Loucy (cell line): Measurements from ENCODE around the gene PIN1.

Experiments used
- H2AFZ ChIP-seq: fragments of 200-600 bp; sonication (generic); 2 replicates; pipeline ENCODE4 v1.6.0; 2016; ENCODE audit warnings: antibody characterized with exemption, mild to moderate bottlenecking, low read length, moderate library complexity
- H3F3A ChIP-seq: fragments of 200-600 bp; 2 replicates; pipeline ENCODE4 v1.6.0; 2016; ENCODE audit warnings: antibody characterized with exemption, low read depth, mild to moderate bottlenecking
- H3K27me3 ChIP-seq: fragments of 200-600 bp; sonication (generic); 2 replicates; pipeline ENCODE4 v1.6.1; 2014; ENCODE audit warnings: low read length, mild to moderate bottlenecking; ENCODE audit not compliant: insufficient read depth, poor library complexity, severe bottlenecking
- H3K36me3 ChIP-seq: fragments of 200-600 bp; sonication (generic); 2 replicates; pipeline ENCODE4 v1.6.1; 2016; ENCODE audit warnings: low read length; ENCODE audit not compliant: insufficient read depth
- H3K4me1 ChIP-seq: fragments of 200-600 bp; sonication (generic); 2 replicates; pipeline ENCODE4 v1.5.1; 2014; ENCODE audit warnings: low read length, mild to moderate bottlenecking; ENCODE audit not compliant: insufficient read depth, poor library complexity, severe bottlenecking
- H3K4me2 ChIP-seq: fragments of 200-600 bp; sonication (generic); 2 replicates; pipeline ENCODE4 v1.6.0; 2014; ENCODE audit warnings: antibody characterized with exemption, low read length, low read depth, mild to moderate bottlenecking; ENCODE audit not compliant: poor library complexity, severe bottlenecking
- H3K4me3 ChIP-seq: fragments of 200-600 bp; sonication (generic); 2 replicates; pipeline ENCODE4 v1.5.1; 2014; ENCODE audit warnings: low read length, mild to moderate bottlenecking, mixed read lengths; ENCODE audit not compliant: poor library complexity, severe bottlenecking
- H3K79me2 ChIP-seq: fragments of 200-600 bp; sonication (generic); 2 replicates; pipeline ENCODE4 v1.6.1; 2014; ENCODE audit warnings: low read length; ENCODE audit not compliant: insufficient read depth
- H3K9ac ChIP-seq: fragments of 200-600 bp; sonication (generic); 2 replicates; pipeline ENCODE4 v1.6.0; 2014; ENCODE audit warnings: mild to moderate bottlenecking, low read depth, low read length, moderate library complexity; ENCODE audit not compliant: poor library complexity, severe bottlenecking
- H3K9me2 ChIP-seq: fragments of 200-600 bp; sonication (generic); replicated peaks from 2 replicates; pipeline ENCODE4 v1.6.1; 2016; ENCODE audit warnings: low read depth, low read length, mixed read lengths
- H3K9me3 ChIP-seq: fragments of 200-600 bp; sonication (generic); 2 replicates; pipeline ENCODE4 v1.6.1; 2014; ENCODE audit warnings: mild to moderate bottlenecking, antibody characterized with exemption, low read length, low read depth; ENCODE audit not compliant: insufficient read depth
- H4K20me1 ChIP-seq: fragments of 200-600 bp; sonication (generic); 2 replicates; pipeline ENCODE4 v1.6.0; 2014; ENCODE audit warnings: antibody characterized with exemption, low read length, mild to moderate bottlenecking; ENCODE audit not compliant: insufficient read depth, poor library complexity, severe bottlenecking
- EZH2phosphoT487 ChIP-seq: fragments of 200-600 bp; IDR thresholded peaks from 2 replicates; pipeline ENCODE4 v1.6.1; 2018; ENCODE audit warnings: antibody characterized with exemption, mild to moderate bottlenecking, moderate library complexity, borderline replicate concordance
- TF ChIP-seq, protein P1 (sequence below): fragments of 200-600 bp; sonication (generic); conservative IDR thresholded peaks from 2 replicates; pipeline ENCODE4 v1.5.1; 2014; ENCODE audit warnings: mild to moderate bottlenecking, antibody characterized with exemption, low read length

The PIN1 gene

GRCh38 chr19:9828551-9829063 is 6.5 kb upstream of the PIN1 start:
- peak overlapping the region; percentile 94 for H3K4me2 ChIP-seq
- no peaks in the 10 kb centered on the region for H3K27me3 ChIP-seq
- peaks cover 26% of the 10 kb centered on the region for H4K20me1 ChIP-seq
- H3K4me1 ChIP-seq = peaks cover 6% of the 10 kb centered on the region
- no peaks in the 10 kb centered on the region for H3F3A ChIP-seq
- H3K9me2 ChIP-seq = no peaks in the 10 kb centered on the region
- peak overlapping the region; percentile 92 for H3K9ac ChIP-seq
- no peaks in the 10 kb centered on the region for H3K36me3 ChIP-seq
- no peak overlapping the region for H2AFZ ChIP-seq
- peak overlapping the region; percentile 99 for H3K4me3 ChIP-seq
- H3K9me3 ChIP-seq = no peaks in the 10 kb centered on the region
- peaks cover 50% of the 10 kb centered on the region for H3K79me2 ChIP-seq
- TF ChIP-seq EZH2phosphoT487 = no peak
- TF ChIP-seq, protein P1, sequence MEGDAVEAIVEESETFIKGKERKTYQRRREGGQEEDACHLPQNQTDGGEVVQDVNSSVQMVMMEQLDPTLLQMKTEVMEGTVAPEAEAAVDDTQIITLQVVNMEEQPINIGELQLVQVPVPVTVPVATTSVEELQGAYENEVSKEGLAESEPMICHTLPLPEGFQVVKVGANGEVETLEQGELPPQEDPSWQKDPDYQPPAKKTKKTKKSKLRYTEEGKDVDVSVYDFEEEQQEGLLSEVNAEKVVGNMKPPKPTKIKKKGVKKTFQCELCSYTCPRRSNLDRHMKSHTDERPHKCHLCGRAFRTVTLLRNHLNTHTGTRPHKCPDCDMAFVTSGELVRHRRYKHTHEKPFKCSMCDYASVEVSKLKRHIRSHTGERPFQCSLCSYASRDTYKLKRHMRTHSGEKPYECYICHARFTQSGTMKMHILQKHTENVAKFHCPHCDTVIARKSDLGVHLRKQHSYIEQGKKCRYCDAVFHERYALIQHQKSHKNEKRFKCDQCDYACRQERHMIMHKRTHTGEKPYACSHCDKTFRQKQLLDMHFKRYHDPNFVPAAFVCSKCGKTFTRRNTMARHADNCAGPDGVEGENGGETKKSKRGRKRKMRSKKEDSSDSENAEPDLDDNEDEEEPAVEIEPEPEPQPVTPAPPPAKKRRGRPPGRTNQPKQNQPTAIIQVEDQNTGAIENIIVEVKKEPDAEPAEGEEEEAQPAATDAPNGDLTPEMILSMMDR = no peak

DNA sequence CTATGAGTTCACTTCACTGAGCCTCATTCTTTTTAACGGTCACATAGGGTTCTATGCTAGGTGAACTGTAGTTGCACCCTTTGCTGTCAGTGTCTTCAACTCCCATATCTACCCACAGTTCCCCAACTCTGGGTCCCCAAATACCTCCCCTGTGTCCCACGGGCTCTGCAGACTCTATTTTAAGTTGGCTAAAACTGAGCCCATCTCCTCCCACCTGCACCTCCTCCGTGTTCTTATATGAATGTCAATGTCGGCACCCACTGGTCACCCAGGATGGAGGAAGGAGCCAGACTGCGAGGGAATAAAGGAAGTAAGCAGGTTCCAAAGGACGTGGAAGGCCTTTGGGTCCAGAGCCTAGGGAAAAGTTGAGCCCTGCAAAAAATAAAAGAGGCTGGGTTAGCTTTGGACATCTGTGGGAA is 802 bp upstream of the PIN1 start:
- Histone ChIP-seq H2AFZ (peak overlapping the region; percentile 87; the same call in 1 of the 2 replicates), H3K79me2 (peaks cover 39% of the 10 kb centered on the region), H3K4me3 (peak overlapping the region; percentile 99), H3K9me2 (no peaks in the 10 kb centered on the region), H3K9me3 (no peaks in the 10 kb centered on the region), H3K36me3 (no peaks in the 10 kb centered on the region), H4K20me1 (peaks cover 21% of the 10 kb centered on the region), H3K9ac (peak overlapping the region; percentile 51), H3K27me3 (no peaks in the 10 kb centered on the region), H3K4me1 (peaks cover 14% of the 10 kb centered on the region), H3F3A (no peaks in the 10 kb centered on the region), H3K4me2 (peak overlapping the region; percentile 58)
- TF ChIP-seq, protein P1 = no peak
- TF ChIP-seq EZH2phosphoT487 = no peak

- H3F3A ChIP-seq = no peaks in the 10 kb centered on the region
- H3K9ac ChIP-seq = peak overlapping the region; percentile 96
- H3K9me3 ChIP-seq = no peaks in the 10 kb centered on the region
- H3K4me2 ChIP-seq = peak overlapping the region; percentile 100
- H4K20me1 ChIP-seq = peaks cover 15% of the 10 kb centered on the region
- TF ChIP-seq EZH2phosphoT487 = no peak
- TF ChIP-seq, protein P1 = no peak
- H2AFZ ChIP-seq = peak overlapping the region; percentile 70; the same call in 1 of the 2 replicates
- peaks cover 3% of the 10 kb centered on the region; the same call in 1 of the 2 replicates for H3K36me3 ChIP-seq
- H3K9me2 ChIP-seq = no peaks in the 10 kb centered on the region
- H3K79me2 ChIP-seq = peaks cover 27% of the 10 kb centered on the region
- H3K27me3 ChIP-seq = no peaks in the 10 kb centered on the region
- H3K4me3 ChIP-seq = peak overlapping the region; percentile 99
- H3K4me1 ChIP-seq = peaks cover 14% of the 10 kb centered on the region
Observed at GRCh38 chr19:9835507-9835949, 410 bp downstream of the PIN1 start.
